ENCODE results near the gene NELL1.

DNA sequence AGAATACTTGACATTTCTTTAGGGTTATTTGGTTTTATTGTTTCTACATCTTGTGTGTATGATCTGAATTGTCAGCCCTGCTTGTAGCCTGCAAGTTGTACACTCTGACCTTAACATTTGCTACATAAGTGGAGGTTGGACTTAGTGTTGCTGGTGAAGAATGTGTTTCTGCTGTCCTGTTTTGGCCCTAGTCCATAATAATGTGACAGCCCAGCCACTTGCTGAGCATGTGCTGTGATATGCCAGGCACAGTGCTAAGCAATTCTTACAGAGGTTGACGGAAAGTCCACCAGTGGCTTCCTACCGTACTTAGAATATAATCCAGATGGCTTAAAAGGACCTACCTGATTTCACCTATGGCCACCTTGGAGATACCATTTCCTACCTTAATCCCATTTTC is 526.6 kb downstream of the NELL1 start:
- TF ChIP-seq, protein P1, sequence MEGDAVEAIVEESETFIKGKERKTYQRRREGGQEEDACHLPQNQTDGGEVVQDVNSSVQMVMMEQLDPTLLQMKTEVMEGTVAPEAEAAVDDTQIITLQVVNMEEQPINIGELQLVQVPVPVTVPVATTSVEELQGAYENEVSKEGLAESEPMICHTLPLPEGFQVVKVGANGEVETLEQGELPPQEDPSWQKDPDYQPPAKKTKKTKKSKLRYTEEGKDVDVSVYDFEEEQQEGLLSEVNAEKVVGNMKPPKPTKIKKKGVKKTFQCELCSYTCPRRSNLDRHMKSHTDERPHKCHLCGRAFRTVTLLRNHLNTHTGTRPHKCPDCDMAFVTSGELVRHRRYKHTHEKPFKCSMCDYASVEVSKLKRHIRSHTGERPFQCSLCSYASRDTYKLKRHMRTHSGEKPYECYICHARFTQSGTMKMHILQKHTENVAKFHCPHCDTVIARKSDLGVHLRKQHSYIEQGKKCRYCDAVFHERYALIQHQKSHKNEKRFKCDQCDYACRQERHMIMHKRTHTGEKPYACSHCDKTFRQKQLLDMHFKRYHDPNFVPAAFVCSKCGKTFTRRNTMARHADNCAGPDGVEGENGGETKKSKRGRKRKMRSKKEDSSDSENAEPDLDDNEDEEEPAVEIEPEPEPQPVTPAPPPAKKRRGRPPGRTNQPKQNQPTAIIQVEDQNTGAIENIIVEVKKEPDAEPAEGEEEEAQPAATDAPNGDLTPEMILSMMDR (conservative IDR thresholded peaks at IDR 0.05; ENCODE audit: low read depth in 2 of 2) = no peak
- no peak for TF ChIP-seq POLR2AphosphoS5 (IDR thresholded peaks at IDR 0.05; ENCODE audit: low read depth)

All from GM23338 (cell line).